Upper lobe of left lung (tissue), 6 donors: ENCODE data around the gene GRIK3. TPM values are rescaled to one million over a fixed set of nuclear protein-coding genes. Genes with fewer than 3 reads are reported as not detected.

Source experiments
- ATAC-seq, 2 donors: fragments of 200-7000 bp; cut with Tn5 transposase; one replicate each; pipeline ENCODE4 v1.9.1; 2022; ENCODE audit warnings: mild to moderate bottlenecking in 2 of 2, moderate library complexity in 2 of 2; ENCODE audit not compliant: low FRiP score in 2 of 2
- DNase-seq, 2 donors: peaks; one replicate each; pipeline ENCODE4 v3.0.0-alpha.2; 2019 to 2020
- H3K27ac ChIP-seq, 4 donors: fragments of 200-600 bp; sonication (generic); one replicate each; pipeline ENCODE4 v1.5.1; 2016 to 2019
- H3K27me3 ChIP-seq, 4 donors: fragments of 200-600 bp; sonication (generic); one replicate each; pipeline ENCODE4 v1.5.1; 2017 to 2019
- H3K36me3 ChIP-seq, 4 donors: fragments of 200-600 bp; sonication (generic); one replicate each; pipeline ENCODE4 v1.5.1; 2016 to 2019
- H3K4me1 ChIP-seq, 4 donors: fragments of 200-600 bp; sonication (generic); one replicate each; pipeline ENCODE4 v1.5.1; 2018 to 2019
- H3K4me3 ChIP-seq, 4 donors: fragments of 200-600 bp; sonication (generic); one replicate each; pipeline ENCODE4 v1.5.1; 2017 to 2019; ENCODE audit warnings: mild to moderate bottlenecking in 2 of 4, moderate library complexity in 1 of 4
- H3K9me3 ChIP-seq, 4 donors: fragments of 200-600 bp; sonication (generic); one replicate each; pipeline ENCODE4 v1.5.1; 2018 to 2019
- CTCF ChIP-seq, 6 experiments: fragments of 450-650 bp in 4 of 6; fragments of 200-600 bp in 2 of 6; sonication (generic) in 2 of 6; IDR thresholded peaks; one replicate each; pipeline ENCODE4 v1.5.1; 2016 to 2019; ENCODE audit warnings: antibody characterized with exemption in 6 of 6
- EP300 ChIP-seq, 4 donors: sonication (generic); formaldehyde crosslinking; IDR thresholded peaks; one replicate each; pipeline ENCODE4 v1.5.1; 2017; ENCODE audit warnings: antibody characterized with exemption in 4 of 4, control low read depth in 2 of 4
- POLR2A ChIP-seq, 4 donors: fragments of 450-650 bp; IDR thresholded peaks; one replicate each; pipeline ENCODE4 v1.5.1; 2016 to 2017; ENCODE audit warnings: antibody characterized with exemption in 4 of 4, mild to moderate bottlenecking in 2 of 4
- POLR2AphosphoS5 ChIP-seq, 2 donors: sonication (generic); formaldehyde crosslinking; IDR thresholded peaks; one replicate each; pipeline ENCODE4 v1.5.1; 2017; ENCODE audit warnings: antibody characterized with exemption in 2 of 2
- WGBS, 2 donors: methylation state at CpG; one replicate each; pipeline ENCODE4 v1.1.5; 2017 to 2018; 5-methylcytosine and 5-hydroxymethylcytosine counted together
- total RNA-seq, 6 donors: library from RNA; depleted of rRNA in 4 of 6; stranded (reverse); fragments of >200 nt in 4 of 6; gene quantifications; one replicate each; pipeline versions ENCODE4 v1.1.0 to v1.2.1, GENCODE V29; 2016 to 2021
- donor health status: DM: no; HTN: no; CAD: no; lungs with moderate emphysema.
- donor health status: DM: no; HTN: yes; CAD: no; lungs with severe emphysema.

GRIK3 gene
- total RNA-seq, 6 donors from 2014 or later: 0.10 to 0.22 TPM; not detected in 4

- no peaks in the 10 kb centered on the region for H3K9me3 ChIP-seq
- H3K36me3 ChIP-seq: no peaks in the 10 kb centered on the region
- no peaks in the 10 kb centered on the region for H3K27me3 ChIP-seq
- ATAC-seq: no peak
- TF ChIP-seq EP300 (IDR thresholded peaks at IDR 0.05) (no peak), CTCF (IDR thresholded peaks at IDR 0.05) (no peak)
- no peak for DNase-seq
- H3K27ac ChIP-seq: no peak overlapping the region
- peaks cover 0 to 15% (median 1%) of the 10 kb centered on the region in 4 donors for H3K4me1 ChIP-seq
- no peak overlapping the region for H3K4me3 ChIP-seq
- 70 to 80% methylated on average over 4 of the region's 4 CpGs for WGBS, 2 donors
Observed at GRCh38 chr1:36991551-36991950, 42.8 kb downstream of the GRIK3 start.

- no peaks in the 10 kb centered on the region for H3K9me3 ChIP-seq
- TF ChIP-seq EP300 (IDR thresholded peaks at IDR 0.05) (no peak), POLR2A (IDR thresholded peaks at IDR 0.05) (no peak), POLR2AphosphoS5 (IDR thresholded peaks at IDR 0.05) (no peak), CTCF (IDR thresholded peaks at IDR 0.05) (no peak)
- no peak for ATAC-seq
- H3K4me3 ChIP-seq: no peak overlapping the region
- no peak for DNase-seq
- H3K27me3 ChIP-seq: no peaks in the 10 kb centered on the region
- WGBS, 2 donors: 85 to 92% methylated on average over 3 of the region's 3 CpGs
- H3K36me3 ChIP-seq: no peaks in the 10 kb centered on the region
- no peak overlapping the region for H3K27ac ChIP-seq
- peaks cover 0 to 15% (median 1%) of the 10 kb centered on the region in 4 donors for H3K4me1 ChIP-seq
Observed at GRCh38 chr1:36990928-36991327, 43.4 kb downstream of the GRIK3 start.

GRCh38 chr1:36989241-36989640 lies 45.1 kb downstream of the GRIK3 start:
- ATAC-seq (peak; percentile 16 to 32), DNase-seq (peak in 1 of 2 donors; percentile 69)
- 61 to 63% methylated on average over 8 of the region's 8 CpGs for WGBS, 2 donors
- Histone ChIP-seq H3K4me1 (peaks cover 0 to 15% (median 1%) of the 10 kb centered on the region in 4 donors), H3K36me3 (no peaks in the 10 kb centered on the region), H3K9me3 (no peaks in the 10 kb centered on the region), H3K4me3 (no peak overlapping the region), H3K27me3 (no peaks in the 10 kb centered on the region), H3K27ac (peak overlapping the region in 1 of 4 donors; percentile 63)
- TF ChIP-seq EP300 (IDR thresholded peaks at IDR 0.05) (no peak), POLR2AphosphoS5 (IDR thresholded peaks at IDR 0.05) (peak in 1 of 2 donors; percentile 4)

- ATAC-seq (peak; percentile 5 to 20), DNase-seq (no peak)
- Histone ChIP-seq H3K4me1 (peaks cover 0 to 15% (median 1%) of the 10 kb centered on the region in 4 donors), H3K4me3 (no peak overlapping the region), H3K27me3 (no peaks in the 10 kb centered on the region), H3K27ac (peak overlapping the region in 3 of 4 donors; percentile 40 to 66 (median 63)), H3K9me3 (no peaks in the 10 kb centered on the region), H3K36me3 (no peaks in the 10 kb centered on the region)
- WGBS, 2 donors: 46 to 48% methylated on average over 12 of the region's 12 CpGs
- TF ChIP-seq POLR2A (IDR thresholded peaks at IDR 0.05) (no peak), CTCF (IDR thresholded peaks at IDR 0.05) (no peak), POLR2AphosphoS5 (IDR thresholded peaks at IDR 0.05) (peak in 1 of 2 donors; percentile 13), EP300 (IDR thresholded peaks at IDR 0.05) (peak in 1 of 4 donors; percentile 24)
Observed at GRCh38 chr1:36988741-36989193, 45.5 kb downstream of the GRIK3 start.

GRCh38 chr1:36988321-36988720 lies 46.0 kb downstream of the GRIK3 start:
- peak in 1 of 2 donors; percentile 8 for ATAC-seq

More at GRCh38 chr1:36988321-36988720, 46.0 kb downstream of the GRIK3 start:
- no peaks in the 10 kb centered on the region for H3K27me3 ChIP-seq
- TF ChIP-seq POLR2AphosphoS5 (IDR thresholded peaks at IDR 0.05): peak in 1 of 2 donors; percentile 9
- TF ChIP-seq CTCF (IDR thresholded peaks at IDR 0.05): no peak
- no peak for TF ChIP-seq POLR2A (IDR thresholded peaks at IDR 0.05)
- H3K27ac ChIP-seq: peak overlapping the region in 3 of 4 donors; percentile 40 to 66 (median 63)
- H3K36me3 ChIP-seq: no peaks in the 10 kb centered on the region
- peaks cover 0 to 15% (median 1%) of the 10 kb centered on the region in 4 donors for H3K4me1 ChIP-seq
- WGBS, 2 donors: 27 to 42% methylated on average over 7 to 10 of the region's 10 CpGs
- no peaks in the 10 kb centered on the region for H3K9me3 ChIP-seq
- no peak overlapping the region for H3K4me3 ChIP-seq
- DNase-seq: peak; percentile 80 to 90
